GM23338 (cell line): Measurements from ENCODE around the gene CAMTA1. TPM values are rescaled to one million over a fixed set of nuclear protein-coding genes. Genes with fewer than 3 reads are reported as not detected.

Source experiments
- ATAC-seq: fragments of 200-7000 bp; cut with Tn5 transposase; 3 replicates; pipeline ENCODE4 v1.9.1; 2020
- DNase-seq: peaks from one replicate; pipeline ENCODE4 v3.0.0-alpha.2; 2015; ENCODE audit warnings: low spot score
- H2AFZ ChIP-seq: fragments of 200-600 bp; sonication (generic); 2 replicates; pipeline ENCODE4 v1.8.0; 2016; ENCODE audit warnings: antibody characterized with exemption, mild to moderate bottlenecking, moderate library complexity
- H3F3A ChIP-seq: fragments of 200-600 bp; sonication (generic); replicated peaks from 2 replicates; pipeline ENCODE4 v1.8.0; 2017; ENCODE audit warnings: antibody characterized with exemption, mixed run types, low read depth
- H3K27ac ChIP-seq: fragments of 200-600 bp; sonication (generic); 2 replicates; pipeline ENCODE4 v1.6.1; 2016; ENCODE audit warnings: low read depth
- H3K27me3 ChIP-seq: fragments of 200-600 bp; sonication (generic); 2 replicates; pipeline ENCODE4 v1.8.0; 2016; ENCODE audit warnings: mild to moderate bottlenecking, mixed run types, moderate library complexity; ENCODE audit not compliant: insufficient read depth
- H3K36me3 ChIP-seq: fragments of 200-600 bp; sonication (generic); 2 replicates; pipeline ENCODE4 v1.8.0; 2016; ENCODE audit warnings: mild to moderate bottlenecking; ENCODE audit not compliant: insufficient read depth
- H3K4me1 ChIP-seq: fragments of 200-600 bp; sonication (generic); 2 replicates; pipeline ENCODE4 v1.8.0; 2016; ENCODE audit warnings: mild to moderate bottlenecking, moderate library complexity; ENCODE audit not compliant: insufficient read depth
- H3K4me2 ChIP-seq: fragments of 200-600 bp; sonication (generic); 2 replicates; pipeline ENCODE4 v1.7.1; 2017; ENCODE audit warnings: mixed run types
- H3K4me3 ChIP-seq: fragments of 200-600 bp; sonication (generic); 2 replicates; pipeline ENCODE4 v1.6.1; 2016; ENCODE audit warnings: mixed run types
- H3K79me2 ChIP-seq: fragments of 200-600 bp; sonication (generic); replicated peaks from 2 replicates; pipeline ENCODE4 v1.8.0; 2017; ENCODE audit warnings: mild to moderate bottlenecking; ENCODE audit not compliant: insufficient read depth
- H3K9me2 ChIP-seq: fragments of 200-600 bp; sonication (generic); 2 replicates; pipeline ENCODE4 v1.8.0; 2017; ENCODE audit not compliant: insufficient read depth
- H4K20me1 ChIP-seq: fragments of 200-600 bp; sonication (generic); replicated peaks from 2 replicates; pipeline ENCODE4 v1.8.0; 2017; ENCODE audit warnings: mild to moderate bottlenecking; ENCODE audit not compliant: insufficient read depth
- H3K27ac Mint-ChIP-seq: 2 replicates; pipeline ENCODE4 v1.8.0; 2020; ENCODE audit warnings: inconsistent platforms, mild to moderate bottlenecking, moderate library complexity, mixed read lengths
- H3K27me3 Mint-ChIP-seq: 3 replicates; pipeline ENCODE4 v1.8.0; 2022; ENCODE audit warnings: low read depth, mild to moderate bottlenecking, moderate library complexity, mixed read lengths, inconsistent platforms; ENCODE audit not compliant: insufficient read depth, poor library complexity
- H3K36me3 Mint-ChIP-seq: 3 replicates; pipeline ENCODE4 v1.8.0; 2021; ENCODE audit warnings: low read depth, mild to moderate bottlenecking, inconsistent platforms, moderate library complexity, mixed read lengths
- H3K4me1 Mint-ChIP-seq: 3 replicates; pipeline ENCODE4 v1.8.0; 2020; ENCODE audit warnings: mild to moderate bottlenecking, inconsistent platforms, mixed read lengths
- H3K4me3 Mint-ChIP-seq: 3 replicates; pipeline ENCODE4 v1.8.0; 2021; ENCODE audit warnings: moderate library complexity, mild to moderate bottlenecking, inconsistent platforms, mixed read lengths
- H3K9me3 Mint-ChIP-seq: 3 replicates; pipeline ENCODE4 v1.8.0; 2020; ENCODE audit warnings: moderate library complexity, mild to moderate bottlenecking, inconsistent platforms, mixed read lengths
- NANOG ChIP-seq: IDR thresholded peaks from 2 replicates; pipeline ENCODE4 v1.6.1; 2016; ENCODE audit warnings: antibody characterized with exemption, borderline replicate concordance
- POLR2AphosphoS5 ChIP-seq: IDR thresholded peaks from 2 replicates; pipeline ENCODE4 v1.6.1; 2016; ENCODE audit warnings: antibody characterized with exemption, low read depth
- ZNF114 ChIP-seq: fragments of 250-450 bp; sonication (Bioruptor Pico); IDR thresholded peaks from 2 replicates; pipeline ENCODE4 v1.5.0; 2020; ENCODE audit warnings: mild to moderate bottlenecking, moderate library complexity
- ZNF331 ChIP-seq: fragments of 250-450 bp; sonication (Bioruptor Pico); IDR thresholded peaks from 2 replicates; pipeline ENCODE4 v1.5.0; 2020; ENCODE audit warnings: low read depth, mild to moderate bottlenecking, moderate library complexity
- polyA plus RNA-seq: library from polyadenylated mRNA; unstranded; fragments of >200 nt; fragmentation: Nextera tagmentation; extraction: Ambion mirVana; gene quantifications from 2 replicates; pipeline ENCODE4 v1.2.1, GENCODE V29; 2016
- total RNA-seq: library from RNA; depleted of rRNA; stranded (reverse); fragments of >200 nt; shearing (Covaris generic); gene quantifications from 2 replicates; pipeline ENCODE4 v1.2.3, GENCODE V29; 2014
- TF ChIP-seq, protein P1 (sequence below), 2 experiments: fragments of 200-600 bp in 1 of 2; sonication (generic) in 1 of 2; conservative IDR thresholded peaks; 2 replicates each; pipeline versions ENCODE4 v1.5.1 to v1.6.1; 2016 to 2017; ENCODE audit warnings: antibody characterized with exemption in 2 of 2, low read depth in 2 of 2, mild to moderate bottlenecking in 2 of 2, moderate library complexity in 1 of 2
- TF ChIP-seq, protein P2 (sequence below): IDR thresholded peaks from one replicate; pipeline ENCODE4 v1.6.1; 2018; ENCODE audit warnings: antibody characterized with exemption; ENCODE audit not compliant: unreplicated experiment
- TF ChIP-seq, protein P3 (sequence below): IDR thresholded peaks from 2 replicates; pipeline ENCODE4 v1.6.1; 2016; ENCODE audit warnings: antibody characterized with exemption

CAMTA1 gene
- total and polyA plus RNA-seq, 2 experiments from 2014 or later = 115 to 519 TPM

DNA sequence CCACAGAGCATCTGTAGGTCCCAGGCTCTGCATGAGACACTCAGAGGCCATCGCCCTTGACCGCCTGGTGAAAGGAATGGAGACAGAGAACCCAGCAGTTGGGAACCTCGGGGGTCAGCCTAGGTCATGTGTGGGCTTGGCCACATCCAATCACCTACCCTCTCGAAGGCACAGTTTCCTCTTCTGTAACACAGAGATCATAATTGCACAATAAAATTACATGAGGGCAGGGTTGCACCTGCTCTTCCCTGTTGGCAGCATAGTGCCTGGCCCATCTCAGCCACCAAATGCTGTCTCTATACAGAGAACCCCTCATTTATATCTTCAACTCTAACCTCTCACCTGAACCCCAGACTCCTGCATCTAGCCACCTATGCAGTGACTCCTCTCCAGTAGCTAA is 567.7 kb downstream of the CAMTA1 start:
- Mint-ChIP-seq H3K36me3 (no peaks in the 10 kb centered on the region), H3K27ac (no peak overlapping the region), H3K9me3 (no peaks in the 10 kb centered on the region), H3K27me3 (peaks cover 6% of the 10 kb centered on the region), H3K4me3 (no peak overlapping the region), H3K4me1 (no peaks in the 10 kb centered on the region; the same call in 2 of the 3 replicates)
- no peak overlapping the region for H3K27ac ChIP-seq
- H4K20me1 ChIP-seq = no peaks in the 10 kb centered on the region
- H3K79me2 ChIP-seq = no peaks in the 10 kb centered on the region
- no peak overlapping the region for H3K4me3 ChIP-seq
- no peaks in the 10 kb centered on the region for H3K9me2 ChIP-seq
- H2AFZ ChIP-seq = no peak overlapping the region
- no peak overlapping the region for H3K4me2 ChIP-seq
- TF ChIP-seq NANOG = no peak
- TF ChIP-seq, protein P1, sequence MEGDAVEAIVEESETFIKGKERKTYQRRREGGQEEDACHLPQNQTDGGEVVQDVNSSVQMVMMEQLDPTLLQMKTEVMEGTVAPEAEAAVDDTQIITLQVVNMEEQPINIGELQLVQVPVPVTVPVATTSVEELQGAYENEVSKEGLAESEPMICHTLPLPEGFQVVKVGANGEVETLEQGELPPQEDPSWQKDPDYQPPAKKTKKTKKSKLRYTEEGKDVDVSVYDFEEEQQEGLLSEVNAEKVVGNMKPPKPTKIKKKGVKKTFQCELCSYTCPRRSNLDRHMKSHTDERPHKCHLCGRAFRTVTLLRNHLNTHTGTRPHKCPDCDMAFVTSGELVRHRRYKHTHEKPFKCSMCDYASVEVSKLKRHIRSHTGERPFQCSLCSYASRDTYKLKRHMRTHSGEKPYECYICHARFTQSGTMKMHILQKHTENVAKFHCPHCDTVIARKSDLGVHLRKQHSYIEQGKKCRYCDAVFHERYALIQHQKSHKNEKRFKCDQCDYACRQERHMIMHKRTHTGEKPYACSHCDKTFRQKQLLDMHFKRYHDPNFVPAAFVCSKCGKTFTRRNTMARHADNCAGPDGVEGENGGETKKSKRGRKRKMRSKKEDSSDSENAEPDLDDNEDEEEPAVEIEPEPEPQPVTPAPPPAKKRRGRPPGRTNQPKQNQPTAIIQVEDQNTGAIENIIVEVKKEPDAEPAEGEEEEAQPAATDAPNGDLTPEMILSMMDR (conservative IDR thresholded peaks at IDR 0.05; ENCODE audit: low read depth in 2 of 2) = no peak
- TF ChIP-seq, protein P2, sequence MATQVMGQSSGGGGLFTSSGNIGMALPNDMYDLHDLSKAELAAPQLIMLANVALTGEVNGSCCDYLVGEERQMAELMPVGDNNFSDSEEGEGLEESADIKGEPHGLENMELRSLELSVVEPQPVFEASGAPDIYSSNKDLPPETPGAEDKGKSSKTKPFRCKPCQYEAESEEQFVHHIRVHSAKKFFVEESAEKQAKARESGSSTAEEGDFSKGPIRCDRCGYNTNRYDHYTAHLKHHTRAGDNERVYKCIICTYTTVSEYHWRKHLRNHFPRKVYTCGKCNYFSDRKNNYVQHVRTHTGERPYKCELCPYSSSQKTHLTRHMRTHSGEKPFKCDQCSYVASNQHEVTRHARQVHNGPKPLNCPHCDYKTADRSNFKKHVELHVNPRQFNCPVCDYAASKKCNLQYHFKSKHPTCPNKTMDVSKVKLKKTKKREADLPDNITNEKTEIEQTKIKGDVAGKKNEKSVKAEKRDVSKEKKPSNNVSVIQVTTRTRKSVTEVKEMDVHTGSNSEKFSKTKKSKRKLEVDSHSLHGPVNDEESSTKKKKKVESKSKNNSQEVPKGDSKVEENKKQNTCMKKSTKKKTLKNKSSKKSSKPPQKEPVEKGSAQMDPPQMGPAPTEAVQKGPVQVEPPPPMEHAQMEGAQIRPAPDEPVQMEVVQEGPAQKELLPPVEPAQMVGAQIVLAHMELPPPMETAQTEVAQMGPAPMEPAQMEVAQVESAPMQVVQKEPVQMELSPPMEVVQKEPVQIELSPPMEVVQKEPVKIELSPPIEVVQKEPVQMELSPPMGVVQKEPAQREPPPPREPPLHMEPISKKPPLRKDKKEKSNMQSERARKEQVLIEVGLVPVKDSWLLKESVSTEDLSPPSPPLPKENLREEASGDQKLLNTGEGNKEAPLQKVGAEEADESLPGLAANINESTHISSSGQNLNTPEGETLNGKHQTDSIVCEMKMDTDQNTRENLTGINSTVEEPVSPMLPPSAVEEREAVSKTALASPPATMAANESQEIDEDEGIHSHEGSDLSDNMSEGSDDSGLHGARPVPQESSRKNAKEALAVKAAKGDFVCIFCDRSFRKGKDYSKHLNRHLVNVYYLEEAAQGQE = no peak
- DNase-seq (no peak), ATAC-seq (no peak)
- no peaks in the 10 kb centered on the region for H3K27me3 ChIP-seq
- H3K36me3 ChIP-seq = no peaks in the 10 kb centered on the region
- H3F3A ChIP-seq = no peaks in the 10 kb centered on the region
- no peaks in the 10 kb centered on the region for H3K4me1 ChIP-seq

DNA sequence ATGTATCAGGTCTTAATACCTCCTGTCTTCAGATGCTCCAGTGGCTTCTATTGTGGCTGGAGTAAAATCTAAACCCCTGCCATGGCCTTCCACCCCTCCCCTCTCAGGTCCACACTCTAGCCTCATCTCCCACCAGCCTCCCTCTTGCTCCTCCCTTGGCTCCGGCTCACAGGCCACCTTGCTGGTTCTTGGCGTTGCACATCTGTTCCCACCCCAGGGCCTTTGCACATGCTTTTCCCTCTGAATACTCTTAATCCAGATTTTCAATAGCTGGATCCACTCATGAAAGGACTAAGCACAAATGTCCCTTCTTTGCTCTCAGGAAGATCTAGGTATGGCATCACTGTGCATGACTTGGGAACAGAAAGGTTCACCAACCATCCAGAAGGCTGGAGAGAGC is 570.4 kb downstream of the CAMTA1 start:
- Mint-ChIP-seq H3K27me3 (peaks cover 8% of the 10 kb centered on the region), H3K9me3 (no peaks in the 10 kb centered on the region), H3K27ac (no peak overlapping the region), H3K4me1 (no peaks in the 10 kb centered on the region), H3K36me3 (no peaks in the 10 kb centered on the region), H3K4me3 (no peak overlapping the region)
- Histone ChIP-seq H3K9me2 (0 out of 2 replicates have a peak, but pooled peaks cover 2% of the 10 kb centered on the region), H3K27ac (no peak overlapping the region), H3K4me2 (no peak overlapping the region), H3K79me2 (no peaks in the 10 kb centered on the region), H2AFZ (no peak overlapping the region), H3K27me3 (no peaks in the 10 kb centered on the region), H4K20me1 (no peaks in the 10 kb centered on the region), H3K36me3 (no peaks in the 10 kb centered on the region), H3F3A (no peaks in the 10 kb centered on the region), H3K4me1 (no peaks in the 10 kb centered on the region), H3K4me3 (no peak overlapping the region)
- no peak for DNase-seq
- no peak for ATAC-seq
- TF ChIP-seq, protein P3, sequence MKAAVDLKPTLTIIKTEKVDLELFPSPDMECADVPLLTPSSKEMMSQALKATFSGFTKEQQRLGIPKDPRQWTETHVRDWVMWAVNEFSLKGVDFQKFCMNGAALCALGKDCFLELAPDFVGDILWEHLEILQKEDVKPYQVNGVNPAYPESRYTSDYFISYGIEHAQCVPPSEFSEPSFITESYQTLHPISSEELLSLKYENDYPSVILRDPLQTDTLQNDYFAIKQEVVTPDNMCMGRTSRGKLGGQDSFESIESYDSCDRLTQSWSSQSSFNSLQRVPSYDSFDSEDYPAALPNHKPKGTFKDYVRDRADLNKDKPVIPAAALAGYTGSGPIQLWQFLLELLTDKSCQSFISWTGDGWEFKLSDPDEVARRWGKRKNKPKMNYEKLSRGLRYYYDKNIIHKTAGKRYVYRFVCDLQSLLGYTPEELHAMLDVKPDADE = no peak
- TF ChIP-seq ZNF114 = no peak
- TF ChIP-seq, protein P2 = no peak
- no peak for TF ChIP-seq ZNF331 (CRISPR knock-in tag)
- TF ChIP-seq NANOG = no peak
- no peak for TF ChIP-seq POLR2AphosphoS5
